GM19240 (cell line): ENCODE measurements around the gene MCRIP2.

Source experiments
- DNase-seq: peaks from one replicate; pipeline ENCODE4 v3.0.0; 2011; ENCODE audit warnings: low spot score; ENCODE audit not compliant: insufficient read length

Gene MCRIP2

GRCh38 chr16:648071-648780 is 6.6 kb downstream of the MCRIP2 start:
- DNase-seq = peak; percentile 76

GRCh38 chr16:648781-649589 is 7.4 kb downstream of the MCRIP2 start, which contains the start of gene WDR90:
Gene WDR90, plus strand, starts transcription at chr16:649365. Its CDS starts 52 bp downstream, at chr16:649417.
- peak; percentile 100 for DNase-seq

GRCh38 chr16:649631-650030 is 8.0 kb downstream of the MCRIP2 start:
- no peak for DNase-seq

GRCh38 chr16:651844-652243 is 10.2 kb downstream of the MCRIP2 start:
- DNase-seq = no peak

- no peak for DNase-seq
These were observed 11.1 kb downstream of the MCRIP2 start for GRCh38 chr16:652454-653305.

GRCh38 chr16:654034-654433 is 12.4 kb downstream of the MCRIP2 start:
- no peak for DNase-seq

- DNase-seq = no peak
These were observed 15.9 kb downstream of the MCRIP2 start for GRCh38 chr16:657487-657886.

GRCh38 chr16:658679-659571 is 17.3 kb downstream of the MCRIP2 start:
- DNase-seq = no peak

GRCh38 chr16:659618-660017 is 18.0 kb downstream of the MCRIP2 start:
- no peak for DNase-seq

- DNase-seq = no peak
These were observed 18.5 kb downstream of the MCRIP2 start for GRCh38 chr16:660132-660458.

GRCh38 chr16:660459-661183 is 19.0 kb downstream of the MCRIP2 start:
- peak; percentile 89 for DNase-seq

GRCh38 chr16:661184-661821 is 19.7 kb downstream of the MCRIP2 start:
- no peak for DNase-seq

- DNase-seq = no peak
These were observed 20.5 kb downstream of the MCRIP2 start for GRCh38 chr16:662095-662494.

- DNase-seq = no peak
These were observed 21.0 kb downstream of the MCRIP2 start for GRCh38 chr16:662597-662996.

- no peak for DNase-seq
These were observed 24.9 kb downstream of the MCRIP2 start for GRCh38 chr16:666572-666971.

GRCh38 chr16:667113-667779 is 25.6 kb downstream of the MCRIP2 start:
- no peak for DNase-seq

- DNase-seq = peak; percentile 89
These were observed 26.3 kb downstream of the MCRIP2 start, which contains the start of gene RHOT2 for GRCh38 chr16:667780-668518. Gene RHOT2, plus strand, starts transcription at chr16:668132. Its CDS starts 68 bp downstream, at chr16:668200.

- DNase-seq = no peak
These were observed 27.0 kb downstream of the MCRIP2 start for GRCh38 chr16:668519-669171.
